Measurements from ENCODE around the gene OSGIN1.
"Not testable (repeated sequence)": the region's sequence is repeated elsewhere in the genome, so short reads cannot be mapped to it uniquely, and the experiment has no call there.

The OSGIN1 gene

DNA sequence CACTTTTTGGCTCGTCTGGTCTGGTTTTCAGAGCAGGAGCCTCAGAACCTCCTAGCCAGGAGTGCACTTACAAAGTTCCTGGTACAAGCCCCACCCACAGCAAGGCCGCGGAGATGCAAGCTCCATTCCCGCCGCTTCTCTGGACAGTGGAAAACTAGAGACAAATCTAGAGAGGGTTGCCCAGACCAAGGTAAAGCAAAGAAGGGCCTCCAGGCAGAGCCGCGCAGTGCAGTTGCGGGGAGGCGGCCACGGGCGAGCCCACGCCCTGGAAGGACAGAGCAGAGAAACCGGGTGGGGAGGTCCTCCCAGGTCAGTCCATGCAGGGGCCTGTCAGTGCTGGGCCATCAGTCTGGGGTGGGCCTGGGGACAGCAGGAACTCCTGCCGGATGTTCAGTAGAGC is 11.0 kb upstream of the OSGIN1 start:
- no peak for DNase-seq

DNA sequence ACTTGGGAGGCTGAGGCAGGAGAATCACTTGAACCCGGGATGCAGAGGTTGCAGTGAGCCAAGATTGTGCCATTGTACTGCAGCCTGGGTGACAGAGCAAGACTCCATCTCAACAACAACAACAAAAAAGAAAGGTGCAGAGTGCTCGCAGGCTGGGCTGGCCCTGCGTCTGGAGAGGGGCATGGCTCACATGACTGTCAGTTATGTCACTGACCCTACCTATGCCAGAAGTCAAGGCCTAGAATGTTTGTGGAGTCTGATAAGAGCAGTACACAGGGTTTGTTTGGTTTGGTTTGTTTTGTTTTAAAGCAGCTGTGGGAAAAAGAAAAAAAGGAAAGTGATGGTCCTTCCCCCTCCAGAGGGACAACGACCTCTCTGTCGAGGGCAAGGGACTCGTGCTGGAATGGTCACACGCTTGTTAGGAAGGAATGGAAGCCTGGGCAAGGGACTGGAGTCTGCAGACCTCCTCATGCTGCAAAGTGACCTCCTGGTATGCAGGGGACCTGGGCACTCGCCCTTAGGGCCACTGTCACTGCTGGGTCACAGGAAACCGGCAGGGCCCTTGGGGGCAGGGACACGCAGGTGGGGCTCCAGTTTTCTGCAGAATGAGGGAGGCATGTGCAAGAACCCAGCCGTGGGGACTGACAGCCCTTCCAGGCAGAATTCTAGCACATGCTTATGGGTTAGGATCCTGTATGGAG is 10.1 kb upstream of the OSGIN1 start:
- no peak for DNase-seq

DNA sequence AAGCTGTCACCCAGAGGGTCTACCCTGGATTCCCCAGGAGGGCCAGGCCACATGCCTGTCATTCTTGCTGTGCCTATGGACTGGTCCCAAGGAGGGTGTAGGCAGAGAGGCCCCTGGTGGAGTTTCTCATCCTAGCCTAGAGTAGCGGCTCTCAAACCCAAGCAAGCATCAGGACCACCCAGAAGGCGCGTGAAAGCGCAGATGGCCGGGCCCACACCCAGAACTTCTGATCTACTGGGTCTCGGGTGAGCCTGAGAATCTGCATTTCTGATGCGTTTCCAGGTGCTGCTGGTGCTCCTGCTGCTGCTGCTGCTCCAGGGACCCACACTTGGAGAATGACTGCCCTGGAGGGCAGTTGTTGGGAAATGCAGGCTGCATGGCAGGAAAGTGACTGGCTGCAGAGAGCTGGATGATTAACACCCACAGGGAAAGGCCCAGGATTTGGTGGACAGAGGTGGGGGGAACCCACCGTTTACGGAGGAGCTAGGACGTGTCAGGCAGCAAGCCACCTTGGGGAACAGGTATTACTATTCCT is 9.5 kb upstream of the OSGIN1 start:
- DNase-seq = no peak

DNA sequence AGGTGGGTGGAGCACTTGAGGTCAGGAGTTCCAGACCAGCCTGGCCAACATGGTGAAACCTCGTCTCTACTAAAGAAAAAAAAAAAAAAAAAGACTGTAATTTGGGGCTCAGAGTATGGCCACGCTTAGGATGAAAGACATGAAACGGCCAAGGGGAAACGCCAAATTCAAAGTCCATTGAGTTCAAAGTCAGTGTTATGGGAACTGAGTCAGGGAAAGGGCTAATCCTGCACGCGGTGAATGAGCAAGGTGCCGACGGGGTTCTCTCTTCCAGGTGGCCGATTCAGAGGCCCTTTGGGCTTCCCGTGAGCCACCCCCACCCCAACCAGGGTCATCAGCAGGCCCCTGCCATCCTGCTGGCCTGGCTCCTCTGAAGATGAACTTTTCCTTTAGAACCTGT is 7.5 kb upstream of the OSGIN1 start:
- no peak for DNase-seq

DNA sequence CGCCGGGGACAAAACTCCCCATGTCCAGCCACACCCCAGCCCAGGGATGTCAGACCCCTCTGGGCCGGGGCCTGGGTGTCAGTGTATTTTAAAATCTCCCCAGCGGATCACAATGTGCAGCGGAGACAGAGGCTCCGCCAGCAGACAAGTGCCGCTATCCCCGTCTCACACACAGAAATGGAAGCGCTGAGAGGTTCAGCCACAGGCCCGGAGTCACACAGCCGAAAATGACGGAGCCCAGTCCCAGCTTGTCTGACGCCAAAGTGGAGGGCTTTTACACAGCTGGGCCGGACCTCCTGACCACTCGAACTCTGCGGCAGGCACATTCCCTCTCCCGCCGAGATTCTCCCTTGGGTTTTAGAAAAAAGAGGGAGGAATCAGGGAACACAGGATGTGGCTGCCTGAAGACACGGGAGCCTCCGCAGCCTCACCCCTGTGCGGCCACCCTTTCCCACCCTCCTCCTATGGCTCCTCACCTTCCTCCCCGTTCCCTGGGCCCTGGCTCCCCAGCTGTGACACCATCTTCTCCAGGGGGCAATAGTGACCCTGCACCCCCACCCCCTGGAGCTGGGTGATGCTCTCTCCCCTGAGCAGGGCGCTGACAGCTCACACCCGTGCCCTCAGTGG is 6.8 kb upstream of the OSGIN1 start:
- DNase-seq = no peak

DNA sequence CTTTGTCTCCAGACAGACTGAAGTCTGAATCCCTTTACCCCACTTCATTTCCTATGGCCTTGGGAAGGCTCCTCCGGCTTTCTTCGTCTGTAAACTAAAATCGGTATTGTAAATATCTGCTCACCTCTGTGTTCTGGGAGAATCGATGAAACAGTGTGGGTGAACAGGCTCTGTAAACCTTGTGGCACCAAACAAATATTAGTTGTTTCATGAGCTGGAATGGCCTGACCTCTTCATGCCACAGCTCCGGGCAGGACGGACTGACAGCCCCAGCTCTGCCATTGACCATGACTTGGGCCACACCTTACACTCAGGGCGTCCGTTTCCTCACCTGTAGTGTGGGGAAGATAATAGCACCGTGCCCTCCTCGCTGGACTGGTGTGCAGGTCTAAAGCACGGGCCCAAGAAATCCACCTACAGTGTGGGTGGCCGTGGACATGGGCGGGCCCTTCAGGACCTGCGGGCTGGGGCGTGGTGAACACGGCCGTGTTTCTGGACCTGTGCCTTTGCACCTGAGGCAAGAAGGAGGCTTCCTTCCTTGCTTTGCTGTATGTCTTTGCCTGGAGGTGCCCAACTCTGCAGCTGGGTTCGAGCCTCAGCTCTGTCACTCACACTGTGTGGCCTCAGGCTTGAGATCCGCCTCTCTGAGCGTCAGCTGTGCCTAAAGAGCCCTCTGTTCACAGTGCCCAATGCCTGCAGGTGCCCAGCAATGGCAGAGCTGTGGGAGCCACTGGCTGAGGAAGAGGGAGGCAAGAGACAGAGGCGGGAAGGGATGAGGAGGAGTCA is 6.1 kb upstream of the OSGIN1 start:
- no peak for DNase-seq

DNA sequence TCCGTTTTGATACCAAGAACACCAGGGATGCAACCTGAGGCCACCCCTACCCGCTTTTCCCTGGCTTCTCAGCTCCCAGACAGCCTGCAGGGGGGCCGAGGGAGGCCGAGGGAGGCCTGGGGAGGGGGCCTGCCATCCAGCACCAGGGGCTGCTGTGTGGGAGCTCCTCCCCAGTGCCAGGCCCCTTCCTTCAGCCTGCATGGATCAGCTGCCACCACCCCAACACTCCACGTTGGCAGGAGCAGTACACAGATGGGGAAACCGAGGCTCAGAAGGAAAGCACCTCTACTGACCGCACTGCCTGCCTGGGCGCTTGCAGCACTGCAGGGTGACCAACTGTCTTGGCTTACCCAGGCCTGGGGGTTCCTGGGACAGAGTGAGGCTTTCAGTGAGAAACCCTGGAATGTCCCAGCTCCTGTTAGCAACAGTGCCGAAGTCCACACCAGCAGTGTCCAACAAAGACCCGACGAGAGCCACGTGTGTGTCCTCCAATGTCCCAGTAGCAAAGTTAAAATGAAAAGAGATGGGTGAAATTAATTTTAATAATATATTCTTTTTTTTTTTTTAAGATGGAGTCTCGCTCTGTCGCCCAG is 5.3 kb upstream of the OSGIN1 start:
- DNase-seq = no peak

DNA sequence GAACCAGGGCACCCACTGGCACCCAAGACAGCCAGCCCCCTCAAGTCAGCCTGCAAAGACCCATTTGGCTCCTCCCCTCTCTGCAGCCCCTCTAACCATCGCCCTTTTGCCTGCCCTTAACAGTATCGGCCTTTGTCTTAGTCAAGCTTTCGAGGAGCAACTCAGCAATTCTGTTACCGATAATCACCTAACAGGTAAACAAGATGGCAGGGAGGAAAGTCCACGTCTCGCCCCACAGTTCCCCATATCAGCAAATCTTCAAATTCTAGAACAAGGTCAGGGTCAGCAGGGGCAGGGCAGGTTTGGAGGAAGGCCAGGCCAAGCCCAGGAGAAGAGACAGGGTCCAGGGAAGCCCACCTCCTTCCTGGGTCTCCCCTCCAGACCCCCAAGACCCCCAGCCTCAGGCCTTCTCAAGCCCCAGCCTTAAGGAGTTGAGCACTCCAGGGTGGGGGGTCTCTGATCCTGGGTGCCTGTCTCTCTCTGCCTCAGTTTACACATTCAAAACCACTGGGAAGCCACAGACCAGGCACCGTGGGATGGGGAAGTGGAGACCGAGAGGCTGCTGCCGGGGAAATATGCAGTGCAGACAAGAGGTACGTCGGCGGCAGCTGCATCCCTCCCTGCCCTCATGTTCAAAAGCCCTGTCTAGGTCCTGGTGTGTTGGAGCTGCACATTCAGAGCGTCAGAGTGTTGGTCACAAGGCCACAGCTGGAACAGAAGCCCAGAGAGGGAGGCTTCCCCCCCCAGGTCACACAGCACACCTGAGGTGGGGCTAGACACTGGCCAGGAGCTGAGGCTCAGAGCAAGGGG is 3.9 kb upstream of the OSGIN1 start:
- no peak for DNase-seq

DNA sequence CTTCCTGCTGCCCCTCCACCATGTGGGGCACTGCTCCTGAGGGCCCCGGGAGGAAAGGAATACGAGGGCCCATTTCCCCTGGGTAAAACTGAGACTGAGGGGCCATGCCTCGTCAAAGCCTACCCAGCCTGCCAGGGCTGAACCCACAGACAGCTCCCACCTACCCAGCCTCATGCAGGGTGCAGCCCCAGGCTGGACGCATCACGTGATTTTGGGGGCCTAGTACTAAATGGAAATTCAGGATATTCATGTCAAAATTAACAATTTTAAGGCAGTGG is 3.4 kb upstream of the OSGIN1 start:
- DNase-seq = no peak

DNA sequence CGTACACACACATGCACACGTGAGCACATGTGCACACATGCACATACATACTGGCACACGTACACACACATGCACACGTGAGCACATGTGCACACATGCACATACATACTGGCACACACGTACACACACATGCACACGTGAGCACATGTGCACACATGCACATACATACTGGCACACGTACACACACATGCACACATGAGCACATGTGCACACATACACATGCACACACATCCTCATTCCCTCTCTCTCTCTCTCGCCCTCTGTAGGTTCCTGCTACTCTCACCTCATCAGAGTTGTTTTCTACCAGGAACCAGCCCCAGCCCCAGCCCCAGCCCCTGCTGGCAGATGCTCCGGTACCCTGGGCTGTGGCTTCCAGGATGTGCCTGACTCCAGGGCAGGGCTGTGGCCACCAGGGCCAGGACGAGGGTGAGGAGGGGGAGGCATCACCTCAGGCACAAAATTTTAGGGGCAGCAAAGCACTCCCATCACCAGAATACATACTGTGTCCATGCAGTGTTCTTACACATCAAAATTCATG is 2.1 kb upstream of the OSGIN1 start:
- DNase-seq = not testable (repeated sequence)

DNA sequence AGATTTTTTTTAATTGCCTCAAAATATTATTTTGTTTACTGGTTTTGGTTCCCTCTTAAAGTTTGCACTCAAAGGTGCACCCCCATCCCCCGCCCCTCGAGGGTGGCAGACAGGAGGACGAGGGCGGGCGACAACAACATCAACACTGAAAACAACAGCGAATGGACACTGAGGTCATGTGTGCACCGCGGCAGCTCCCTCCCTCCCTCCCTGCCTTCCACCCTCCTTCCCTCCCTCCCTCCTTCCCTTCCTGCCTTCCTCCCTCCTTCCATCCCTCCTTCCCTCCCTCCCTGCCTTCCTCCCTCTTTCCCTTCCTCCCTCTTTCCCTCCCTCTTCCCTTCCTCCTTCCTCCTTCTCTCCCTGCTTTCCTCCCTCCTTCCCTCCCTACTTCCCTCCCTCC is 1.5 kb upstream of the OSGIN1 start:
- DNase-seq = no peak

DNA sequence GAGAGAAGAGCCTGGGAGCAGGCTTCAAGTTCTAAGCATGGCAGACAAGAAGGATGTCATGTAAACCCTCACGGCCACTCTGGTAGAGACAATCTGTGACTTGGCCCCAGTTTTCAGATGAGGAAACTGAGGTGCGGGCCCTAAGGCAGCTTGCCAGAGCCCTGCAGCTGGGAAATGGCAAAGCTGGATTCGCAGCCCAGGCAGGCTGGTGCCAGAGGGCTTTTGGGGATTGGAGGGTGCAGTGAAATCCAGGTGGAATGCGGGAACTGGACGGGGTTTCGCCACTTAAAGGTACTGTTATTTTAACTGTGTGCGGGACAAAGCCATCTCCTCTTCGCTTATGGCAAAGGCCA is 477 bp upstream of the OSGIN1 start:
- no peak for DNase-seq

DNA sequence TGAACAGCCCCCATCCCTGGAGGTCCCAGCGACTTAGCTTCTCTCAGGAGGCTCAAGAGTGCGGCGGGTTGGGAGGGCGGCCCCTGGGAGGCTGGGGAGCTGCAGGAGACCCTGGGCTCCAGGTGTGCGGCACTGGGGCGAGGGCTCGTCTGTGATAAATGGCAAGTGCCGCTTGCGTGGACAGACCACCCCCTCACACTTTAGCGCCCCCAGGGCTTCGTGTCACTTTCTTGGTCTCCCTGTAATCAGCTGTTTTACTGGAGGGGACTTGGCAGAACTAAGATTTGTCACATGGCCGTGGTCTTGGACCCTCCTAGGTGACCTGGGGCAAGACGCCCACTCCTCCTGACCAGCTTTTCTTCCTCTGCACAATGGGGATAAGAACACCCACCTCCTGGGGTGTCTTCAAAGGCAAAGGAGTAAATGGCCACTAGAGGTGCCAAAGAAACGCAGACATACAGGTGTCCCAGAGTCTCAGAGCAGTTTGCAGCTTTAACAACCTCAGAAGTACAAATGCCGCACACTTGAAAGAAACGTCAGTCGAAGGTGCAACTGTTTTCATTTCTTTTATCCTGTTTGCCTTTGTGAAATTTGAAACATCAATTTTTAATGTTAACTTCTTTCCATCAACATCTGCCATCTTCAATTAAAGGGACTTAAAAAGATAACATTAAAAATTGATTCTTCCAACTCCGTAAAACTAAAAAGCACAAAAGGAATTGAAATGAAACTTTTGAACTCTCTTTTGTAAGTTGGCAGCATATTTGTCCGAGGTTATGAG is 946 bp downstream of the OSGIN1 start:
- DNase-seq = peak; percentile 53

DNA sequence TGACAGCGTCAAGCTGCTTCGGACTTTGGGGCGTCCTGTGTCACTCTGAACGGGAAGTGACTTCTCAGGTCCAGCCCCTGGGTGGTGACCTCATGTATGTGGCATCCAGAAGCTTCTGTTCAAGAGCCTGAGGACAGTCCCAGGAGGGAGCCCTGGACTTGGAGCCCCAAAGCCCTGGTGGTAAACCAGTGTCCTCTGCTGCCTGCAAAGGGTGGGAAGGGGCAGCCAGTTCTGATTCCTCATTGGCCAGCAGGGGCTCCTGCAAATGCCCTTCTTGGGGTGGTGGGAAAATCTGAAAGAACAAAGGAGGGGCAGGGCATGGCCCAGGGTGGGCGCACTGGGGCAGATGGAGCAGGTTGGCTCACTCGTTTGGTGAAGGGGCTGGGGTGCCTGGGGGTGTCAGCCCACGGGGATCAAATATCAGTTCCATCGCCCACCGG is 1.6 kb downstream of the OSGIN1 start:
- no peak for DNase-seq

DNA sequence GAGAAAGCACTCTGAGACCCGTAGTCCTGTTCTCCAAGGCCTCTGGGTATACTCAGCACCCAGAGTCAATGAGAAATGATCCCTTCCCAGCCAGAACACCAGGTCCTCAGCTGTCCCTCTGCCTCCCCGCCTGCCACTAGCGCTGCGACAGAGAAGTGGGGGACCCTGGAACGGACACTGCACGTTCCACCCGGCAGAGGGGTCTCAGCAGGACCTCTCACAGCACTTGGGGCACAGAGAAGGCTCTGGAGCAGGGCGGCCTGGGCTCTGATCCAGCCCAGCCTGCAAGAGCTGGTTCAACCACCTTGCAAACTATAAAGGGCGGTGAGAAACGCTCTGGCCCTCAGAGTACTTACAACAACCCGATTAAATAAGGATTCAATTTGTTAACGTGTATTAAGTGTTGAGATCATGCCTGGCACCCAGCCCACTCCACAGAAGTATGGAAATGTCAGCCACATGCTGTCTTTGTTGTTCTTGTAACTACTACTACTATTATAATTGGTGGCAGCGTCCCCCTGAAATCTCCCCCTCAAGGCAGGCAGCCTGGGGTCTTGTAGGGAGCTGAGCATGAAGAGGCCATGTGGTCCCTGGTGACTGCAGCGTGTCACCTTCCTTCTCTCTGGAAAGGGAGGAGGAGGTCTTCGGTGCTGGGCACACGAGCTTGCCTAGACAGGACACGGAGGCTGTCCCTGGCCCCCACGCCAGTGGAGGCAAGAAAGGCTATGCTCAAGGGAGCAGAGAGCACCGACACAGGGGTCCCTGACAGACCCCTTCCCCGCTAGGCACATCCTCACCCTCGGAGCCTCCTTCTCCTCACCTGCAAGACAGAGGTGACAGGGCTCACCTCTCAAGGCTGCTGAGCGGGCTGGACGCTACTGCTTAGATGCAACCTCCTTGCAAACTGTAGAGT is 2.4 kb downstream of the OSGIN1 start:
- DNase-seq = no peak

DNA sequence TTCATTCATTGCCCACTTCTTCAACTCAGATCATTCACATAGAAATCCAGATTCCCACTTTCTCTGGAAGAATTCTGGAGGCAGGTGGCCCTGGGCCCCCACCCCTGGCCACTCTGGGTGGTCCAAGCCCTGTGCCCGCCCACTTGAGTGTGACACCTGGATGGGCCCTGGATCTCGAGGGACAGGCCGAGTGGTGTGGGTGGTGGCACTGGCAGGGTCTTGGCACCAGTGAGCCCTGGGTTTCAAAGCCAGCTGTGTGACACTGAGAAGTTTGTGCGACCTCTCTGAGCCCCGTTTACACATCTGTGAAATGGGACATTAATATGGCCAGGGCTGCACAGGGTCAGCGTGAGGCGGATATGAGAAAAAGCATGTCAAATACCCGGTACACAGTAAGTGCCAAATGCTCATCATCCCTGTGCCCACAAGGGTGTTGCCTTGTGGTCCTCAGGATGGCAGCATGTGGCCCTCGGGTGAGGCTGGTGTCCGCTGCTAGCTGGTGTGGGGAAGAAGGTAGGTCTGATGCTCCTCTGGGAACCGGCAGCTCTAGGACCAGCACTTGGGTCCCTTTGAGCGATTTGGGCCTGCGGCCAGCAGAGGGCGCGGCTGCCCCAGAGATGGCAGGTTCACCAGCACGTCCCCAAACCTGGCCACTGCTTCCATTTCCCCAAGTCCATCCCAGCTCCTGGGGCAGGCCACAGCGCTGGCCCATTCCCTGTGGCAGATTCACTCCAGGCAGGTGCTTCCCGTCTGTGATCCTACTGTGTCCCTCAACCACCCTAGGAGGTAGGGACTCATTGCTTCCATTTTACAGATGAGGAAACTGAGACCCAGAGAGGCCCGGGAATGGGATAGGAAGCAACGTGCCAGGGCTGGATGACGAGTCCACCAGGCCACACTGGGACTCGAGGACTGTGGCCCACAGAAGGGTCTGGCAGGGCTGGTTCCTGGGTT is 3.6 kb downstream of the OSGIN1 start:
- peak; percentile 92 for DNase-seq

DNA sequence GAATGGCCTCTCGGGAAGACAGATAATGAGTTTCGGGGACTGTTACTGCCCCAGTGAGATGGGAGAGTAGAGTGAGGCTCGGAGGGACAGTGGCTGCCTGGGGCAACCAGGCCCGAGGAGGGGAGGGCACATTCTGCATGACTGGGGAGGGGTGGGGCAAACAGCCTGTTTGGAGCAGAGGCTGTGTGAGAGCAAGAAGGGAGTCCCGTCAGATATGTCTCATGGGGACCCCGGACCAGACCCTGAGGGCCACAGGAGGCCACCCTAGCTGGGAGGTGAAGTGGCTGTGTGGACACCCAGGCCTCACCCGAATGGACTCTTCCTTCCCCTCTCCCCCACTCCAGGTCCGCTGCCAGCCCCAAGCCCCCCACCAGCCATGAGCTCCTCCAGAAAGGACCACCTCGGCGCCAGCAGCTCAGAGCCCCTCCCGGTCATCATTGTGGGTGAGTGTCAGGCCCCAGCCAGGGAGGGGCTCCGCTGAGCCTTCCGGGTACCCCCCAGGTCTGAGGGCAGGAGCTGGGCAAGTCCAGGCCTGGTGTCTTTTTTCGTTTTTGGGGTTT is 4.3 kb downstream of the OSGIN1 start:
- no peak for DNase-seq

DNA sequence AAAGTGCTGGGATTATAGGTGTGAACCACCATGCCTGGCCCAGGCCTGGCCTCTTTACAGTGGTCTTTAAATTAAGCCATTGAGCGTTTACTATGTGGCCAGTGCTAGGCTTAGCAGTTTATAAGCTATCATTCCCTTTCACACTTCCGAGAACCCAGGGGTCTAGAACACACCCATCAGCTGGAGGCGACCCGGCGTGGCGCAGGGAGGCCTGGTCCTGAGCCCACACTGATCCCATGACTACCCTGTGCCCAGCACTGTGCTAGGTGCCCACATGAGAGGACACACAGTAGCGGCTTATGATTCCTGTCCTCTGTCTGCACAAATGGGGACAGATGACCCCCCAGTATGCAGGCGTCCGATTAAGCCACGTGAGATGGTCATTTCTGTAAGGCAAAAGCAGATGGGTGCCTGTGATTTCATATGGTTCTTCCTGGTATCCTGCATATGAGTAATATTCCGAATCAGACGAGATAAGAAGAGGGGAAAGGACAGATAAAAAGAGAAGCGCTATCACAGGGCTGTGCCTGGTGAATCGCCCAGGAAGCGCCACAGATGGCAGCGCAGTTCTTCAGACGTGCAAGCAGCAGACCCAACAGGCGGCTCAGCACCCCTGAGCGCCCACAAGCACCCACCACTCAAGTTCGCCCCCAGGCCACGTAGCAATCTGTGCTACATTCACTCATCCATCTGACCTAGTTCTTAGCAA is 5.3 kb downstream of the OSGIN1 start:
- DNase-seq = no peak

Measured in eye (tissue), 1 donor.